Esophagus muscularis mucosa (tissue), 3 donors: ENCODE results near the gene RABL6.

ENCODE experiments used
- POLR2A ChIP-seq: fragments of 450-650 bp; IDR thresholded peaks from one replicate; pipeline ENCODE4 v1.6.1; 2017; ENCODE audit warnings: antibody characterized with exemption, moderate library complexity, mild to moderate bottlenecking, low read depth
- TF ChIP-seq, protein P1 (sequence below), 3 experiments: fragments of 200-600 bp in 2 of 3; fragments of 450-650 bp in 1 of 3; sonication (generic) in 2 of 3; IDR thresholded peaks; one replicate each; pipeline ENCODE4 v1.5.1; 2017 to 2019; ENCODE audit warnings: antibody characterized with exemption in 3 of 3, mild to moderate bottlenecking in 2 of 3, moderate library complexity in 1 of 3

DNA sequence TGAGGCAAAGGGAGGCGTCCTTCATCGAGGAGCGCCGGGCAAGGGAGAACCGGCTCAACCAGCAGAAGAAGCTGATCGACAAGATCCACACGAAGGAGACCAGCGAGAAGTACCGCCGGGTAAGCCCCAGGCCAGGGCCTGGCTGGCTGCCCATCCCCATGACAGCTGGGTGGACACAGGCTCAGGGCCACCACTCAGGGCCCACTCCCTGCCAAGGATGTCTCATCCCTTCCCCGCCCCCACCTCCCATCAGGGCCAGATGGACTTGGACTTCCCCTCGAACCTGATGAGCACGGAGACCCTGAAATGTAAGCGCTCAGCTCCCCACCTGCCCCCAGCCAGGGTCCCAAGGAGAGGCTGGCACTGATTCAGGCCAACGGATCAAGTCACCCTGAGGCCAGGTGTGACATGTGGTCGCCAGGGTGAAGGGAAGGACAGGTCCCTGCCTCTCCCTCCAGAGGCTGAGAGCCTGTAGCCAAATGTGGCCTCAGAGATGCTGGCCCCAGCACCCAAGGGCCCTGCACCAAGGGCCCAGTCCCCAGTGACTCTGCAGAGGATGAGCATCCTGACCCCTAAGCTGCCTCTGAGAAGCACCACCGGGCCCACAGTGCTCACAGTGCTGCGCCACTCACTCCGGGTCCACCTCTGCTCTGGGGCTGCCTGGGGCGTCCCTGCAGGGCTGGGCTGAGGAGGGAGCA is 3.1 kb upstream of the RABL6 start:
- TF ChIP-seq, protein P1, sequence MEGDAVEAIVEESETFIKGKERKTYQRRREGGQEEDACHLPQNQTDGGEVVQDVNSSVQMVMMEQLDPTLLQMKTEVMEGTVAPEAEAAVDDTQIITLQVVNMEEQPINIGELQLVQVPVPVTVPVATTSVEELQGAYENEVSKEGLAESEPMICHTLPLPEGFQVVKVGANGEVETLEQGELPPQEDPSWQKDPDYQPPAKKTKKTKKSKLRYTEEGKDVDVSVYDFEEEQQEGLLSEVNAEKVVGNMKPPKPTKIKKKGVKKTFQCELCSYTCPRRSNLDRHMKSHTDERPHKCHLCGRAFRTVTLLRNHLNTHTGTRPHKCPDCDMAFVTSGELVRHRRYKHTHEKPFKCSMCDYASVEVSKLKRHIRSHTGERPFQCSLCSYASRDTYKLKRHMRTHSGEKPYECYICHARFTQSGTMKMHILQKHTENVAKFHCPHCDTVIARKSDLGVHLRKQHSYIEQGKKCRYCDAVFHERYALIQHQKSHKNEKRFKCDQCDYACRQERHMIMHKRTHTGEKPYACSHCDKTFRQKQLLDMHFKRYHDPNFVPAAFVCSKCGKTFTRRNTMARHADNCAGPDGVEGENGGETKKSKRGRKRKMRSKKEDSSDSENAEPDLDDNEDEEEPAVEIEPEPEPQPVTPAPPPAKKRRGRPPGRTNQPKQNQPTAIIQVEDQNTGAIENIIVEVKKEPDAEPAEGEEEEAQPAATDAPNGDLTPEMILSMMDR (IDR thresholded peaks at IDR 0.05) = no peak
- no peak for TF ChIP-seq POLR2A
